ENCODE data around the gene TPCN1.

TPCN1 gene

GRCh38 chr12:113221181-113221996, at the start of gene TPCN1:
Gene TPCN1, plus strand, starts transcription at chr12:113221464. Its CDS starts 5,389 bp downstream, at chr12:113226853.
- in situ Hi-C loops (cut with MboI; ENCODE audit: low pct_unique_long_range_greater_than_20kb, low sequenced_read_pairs, unreplicated experiment): no loop called here
- DNase-seq (ENCODE audit: low spot score): peak; percentile 97
- no peak for TF ChIP-seq CTCF (IDR thresholded peaks at IDR 0.05; ENCODE audit: extremely low read depth, insufficient read depth, missing control alignments)

GRCh38 chr12:113171543-113171942, 49.7 kb upstream of the TPCN1 start:
- in situ Hi-C loops (cut with MboI; ENCODE audit: low pct_unique_long_range_greater_than_20kb, low sequenced_read_pairs, unreplicated experiment): no loop called here
- TF ChIP-seq CTCF (IDR thresholded peaks at IDR 0.05; ENCODE audit: extremely low read depth, insufficient read depth, missing control alignments): no peak
- no peak for DNase-seq (ENCODE audit: low spot score)

GRCh38 chr12:113172185-113172584, 49.1 kb upstream of the TPCN1 start:
- in situ Hi-C loops (cut with MboI; ENCODE audit: low pct_unique_long_range_greater_than_20kb, low sequenced_read_pairs, unreplicated experiment): no loop called here
- TF ChIP-seq CTCF (IDR thresholded peaks at IDR 0.05; ENCODE audit: extremely low read depth, insufficient read depth, missing control alignments): no peak
- DNase-seq (ENCODE audit: low spot score): no peak

- peak; percentile 73 for DNase-seq (ENCODE audit: low spot score)
- in situ Hi-C loops (cut with MboI; ENCODE audit: low pct_unique_long_range_greater_than_20kb, low sequenced_read_pairs, unreplicated experiment): no loop called here
Observed at GRCh38 chr12:113173081-113173698, 48.1 kb upstream of the TPCN1 start.

GRCh38 chr12:113174461-113175384, 46.5 kb upstream of the TPCN1 start:
- TF ChIP-seq CTCF (IDR thresholded peaks at IDR 0.05; ENCODE audit: extremely low read depth, insufficient read depth, missing control alignments): peak; percentile 98
- in situ Hi-C loops (cut with MboI; ENCODE audit: low pct_unique_long_range_greater_than_20kb, low sequenced_read_pairs, unreplicated experiment): loop anchor here (25.0 kb wide), 1 partner anchor 238 kb away; the partner anchor contains the start of genes SDS and SDSL
- peak; percentile 91 for DNase-seq (ENCODE audit: low spot score)

More at GRCh38 chr12:113173081-113173698, 48.1 kb upstream of the TPCN1 start:
- TF ChIP-seq CTCF (IDR thresholded peaks at IDR 0.05; ENCODE audit: extremely low read depth, insufficient read depth, missing control alignments): no peak

- DNase-seq (ENCODE audit: low spot score): no peak
- no peak for TF ChIP-seq CTCF (IDR thresholded peaks at IDR 0.05; ENCODE audit: extremely low read depth, insufficient read depth, missing control alignments)
- in situ Hi-C loops (cut with MboI; ENCODE audit: low pct_unique_long_range_greater_than_20kb, low sequenced_read_pairs, unreplicated experiment): loop anchor here (25.0 kb wide), 1 partner anchor 233 kb away; the partner anchor contains the start of genes SDS and SDSL
Observed at GRCh38 chr12:113179023-113179422, 42.2 kb upstream of the TPCN1 start.
